SKM-1 treated with dmso at 0.1 percent for 144 hours (cell line): ENCODE results near the gene MIS18A.
A peak's percentile ranks its signal among the peaks of the same experiment; 100 is the strongest.
"Not testable (repeated sequence)": the region's sequence is repeated elsewhere in the genome, so short reads cannot be mapped to it uniquely, and the experiment has no call there.

Experiments
- DNase-seq: peaks from one replicate; lab custom pipeline; 2025; ENCODE audit not compliant: unreplicated experiment; lab: John Stamatoyannopoulos, UW

MIS18A gene, protein sequence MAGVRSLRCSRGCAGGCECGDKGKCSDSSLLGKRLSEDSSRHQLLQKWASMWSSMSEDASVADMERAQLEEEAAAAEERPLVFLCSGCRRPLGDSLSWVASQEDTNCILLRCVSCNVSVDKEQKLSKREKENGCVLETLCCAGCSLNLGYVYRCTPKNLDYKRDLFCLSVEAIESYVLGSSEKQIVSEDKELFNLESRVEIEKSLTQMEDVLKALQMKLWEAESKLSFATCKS

DNA sequence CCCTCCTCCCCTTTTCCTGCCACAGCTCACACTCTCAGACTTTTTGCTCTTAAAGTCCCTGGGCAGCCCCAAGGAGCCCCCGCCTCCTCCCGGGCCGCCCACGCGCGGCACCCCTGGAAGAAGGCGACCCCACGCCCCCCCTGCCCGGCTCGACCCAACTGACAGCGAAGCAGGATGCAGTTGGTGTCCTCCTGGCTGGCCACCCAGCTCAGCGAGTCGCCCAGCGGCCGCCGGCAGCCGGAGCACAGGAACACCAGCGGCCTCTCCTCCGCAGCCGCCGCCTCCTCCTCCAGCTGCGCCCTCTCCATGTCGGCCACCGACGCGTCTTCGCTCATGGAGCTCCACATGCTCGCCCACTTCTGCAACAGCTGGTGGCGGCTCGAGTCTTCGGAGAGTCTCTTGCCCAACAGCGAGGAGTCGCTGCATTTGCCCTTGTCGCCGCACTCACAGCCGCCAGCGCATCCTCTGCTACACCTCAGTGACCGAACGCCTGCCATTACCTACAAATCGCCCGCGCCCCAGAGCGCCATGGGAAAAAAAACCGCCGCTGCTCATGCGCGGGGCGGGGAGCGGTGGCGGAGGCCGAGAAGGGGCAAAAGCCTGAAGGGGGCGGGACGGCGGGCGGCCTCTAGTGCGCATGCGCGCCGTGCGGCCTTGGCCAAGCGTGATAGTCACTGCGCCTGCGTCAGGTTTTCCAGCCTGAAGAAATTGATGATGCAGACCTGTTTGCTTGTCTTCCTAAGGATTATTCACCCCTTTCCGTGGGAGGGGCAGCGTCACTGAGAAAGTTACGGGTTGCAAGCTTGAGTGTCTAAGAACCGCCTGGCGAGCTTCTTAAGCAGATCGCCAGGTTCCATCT lies at the start of gene MIS18A:
Gene MIS18A (minus strand): TSS at position 532 of the 859 bp plus-strand sequence. CDS start 35 bp downstream, at position 497.
- peak; percentile 89 for DNase-seq

DNA sequence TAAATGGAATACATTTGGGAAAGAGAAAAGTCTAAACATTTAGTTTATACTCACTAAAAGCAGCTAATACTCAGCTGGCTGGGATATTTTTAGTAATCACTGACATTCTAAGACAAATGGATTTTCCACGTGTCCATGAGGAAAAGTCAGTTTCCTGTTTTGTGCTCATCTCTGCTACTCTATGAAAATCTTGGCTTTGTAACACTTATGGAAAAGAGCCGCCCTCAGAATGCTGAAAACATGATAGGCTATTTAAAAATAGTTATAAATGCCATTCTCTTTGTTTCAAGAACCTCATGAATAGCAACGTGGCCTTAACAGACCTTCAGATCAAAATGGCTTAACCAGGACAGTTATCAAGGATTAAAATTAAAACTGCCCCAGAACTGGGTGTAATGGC lies 49.7 kb upstream of the MIS18A start:
- no peak for DNase-seq

DNA sequence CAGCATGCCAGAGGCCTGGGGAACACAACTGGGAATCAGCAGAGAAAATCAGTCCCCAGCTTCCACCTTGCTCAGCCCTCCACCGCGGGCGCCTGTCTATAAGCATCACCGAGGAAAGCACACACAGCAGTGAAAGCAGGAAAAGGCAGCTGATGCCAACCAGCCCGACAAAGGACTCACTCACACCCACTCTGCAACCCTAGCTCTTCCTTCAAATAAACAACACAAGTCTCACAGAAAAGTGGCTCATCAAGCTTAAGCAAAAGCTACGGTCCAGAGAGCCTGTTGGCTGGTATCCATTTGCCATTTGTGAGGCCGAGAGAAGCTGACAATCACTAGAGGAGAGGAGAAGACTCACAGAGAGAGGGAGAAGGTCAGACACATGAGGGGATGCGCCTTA lies 46.9 kb upstream of the MIS18A start:
- DNase-seq = no peak

DNA sequence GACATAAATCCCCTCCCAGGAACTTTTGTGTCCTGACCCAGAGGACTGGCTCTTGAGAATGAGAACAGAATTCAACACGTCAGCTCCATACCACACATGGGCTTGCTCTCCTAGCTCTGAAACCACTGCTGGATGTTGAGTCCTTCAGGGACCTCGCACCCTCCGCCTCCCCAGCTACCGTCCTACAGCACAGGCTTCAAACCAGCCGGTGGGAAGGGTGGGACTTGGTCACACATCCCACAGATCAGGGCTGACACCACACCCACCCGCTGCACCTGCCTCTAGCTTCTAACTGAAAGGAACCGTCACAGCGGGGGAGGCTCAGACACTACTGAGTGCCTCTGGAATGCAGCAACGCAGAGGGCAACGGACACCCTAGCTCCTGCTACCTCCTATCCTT lies 43.8 kb upstream of the MIS18A start:
- no peak for DNase-seq

DNA sequence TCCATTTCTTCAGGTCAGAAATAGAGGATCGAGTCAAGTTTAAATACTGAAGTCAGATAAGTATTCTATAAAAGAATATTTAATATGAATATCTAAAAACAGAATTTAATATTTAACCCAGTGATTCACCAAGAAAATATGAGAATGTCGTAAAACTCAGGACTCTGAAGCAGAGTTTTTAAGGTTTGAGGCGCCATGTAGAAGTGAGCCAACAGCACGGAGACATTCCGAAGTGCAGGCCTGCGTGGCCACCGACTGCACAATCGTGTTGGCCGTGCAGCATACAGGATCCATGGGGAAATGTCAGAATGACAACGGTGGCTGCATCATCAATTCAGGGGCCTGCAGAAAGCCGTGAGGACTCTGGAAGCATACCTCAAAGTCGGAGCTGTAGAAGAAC lies 43.3 kb upstream of the MIS18A start:
- DNase-seq = no peak

DNA sequence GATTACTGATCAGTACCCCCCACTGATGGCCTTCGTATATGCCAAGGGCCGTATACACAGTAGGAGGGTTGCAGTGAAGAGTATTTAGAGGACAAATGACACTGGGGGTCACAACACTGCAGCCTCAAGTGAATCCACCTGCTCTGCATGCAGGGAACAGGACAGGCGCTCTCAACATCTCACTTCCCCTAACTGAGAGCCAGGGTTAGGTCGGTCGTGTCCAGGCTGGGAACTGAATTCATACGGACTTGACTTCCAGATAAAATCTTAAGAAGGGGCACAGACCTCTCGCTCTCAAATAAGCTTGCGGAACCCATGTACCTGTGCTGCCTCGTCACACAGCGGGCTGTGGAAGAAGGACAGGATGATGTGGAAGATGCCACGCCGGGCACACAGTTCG lies 42.6 kb upstream of the MIS18A start:
- DNase-seq = no peak

DNA sequence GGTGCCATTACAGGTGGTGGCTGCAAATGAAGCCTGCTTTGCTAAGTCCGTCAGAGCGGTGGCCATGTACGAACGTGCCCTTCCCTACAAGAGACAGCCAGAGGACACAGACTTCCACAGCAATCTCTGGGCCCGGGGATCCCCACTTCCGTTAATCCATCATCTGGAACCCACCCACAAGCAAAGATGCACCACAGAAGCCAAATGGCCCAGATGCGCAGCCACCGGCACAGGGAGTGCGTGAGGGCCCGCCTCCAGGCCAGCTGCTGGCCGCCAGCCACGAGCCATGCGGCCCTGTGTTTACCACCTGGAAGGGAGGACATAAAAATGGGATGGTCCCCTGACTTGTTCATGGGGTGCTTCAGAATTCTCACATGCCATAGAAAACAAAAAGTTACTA lies 41.9 kb upstream of the MIS18A start:
- no peak for DNase-seq

DNA sequence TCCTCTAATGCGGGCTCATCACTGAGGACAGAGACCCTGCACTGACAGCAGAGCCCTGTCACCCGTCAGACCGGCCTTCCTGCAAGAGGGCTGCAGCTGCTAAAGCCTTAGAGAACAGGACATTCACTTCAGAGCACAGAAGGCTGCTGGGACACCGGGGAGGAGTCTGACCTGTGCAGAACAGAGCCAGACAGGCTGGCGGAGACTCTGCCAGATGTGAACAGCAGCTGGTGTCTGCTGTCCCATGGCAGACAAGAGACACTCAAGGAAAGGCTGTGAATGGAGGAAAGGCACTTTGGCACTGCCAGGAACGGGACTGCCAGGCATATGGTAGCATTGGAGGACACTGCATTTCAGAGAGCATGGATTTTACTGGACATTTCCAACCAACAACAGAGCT lies 41.2 kb upstream of the MIS18A start:
- DNase-seq = no peak

DNA sequence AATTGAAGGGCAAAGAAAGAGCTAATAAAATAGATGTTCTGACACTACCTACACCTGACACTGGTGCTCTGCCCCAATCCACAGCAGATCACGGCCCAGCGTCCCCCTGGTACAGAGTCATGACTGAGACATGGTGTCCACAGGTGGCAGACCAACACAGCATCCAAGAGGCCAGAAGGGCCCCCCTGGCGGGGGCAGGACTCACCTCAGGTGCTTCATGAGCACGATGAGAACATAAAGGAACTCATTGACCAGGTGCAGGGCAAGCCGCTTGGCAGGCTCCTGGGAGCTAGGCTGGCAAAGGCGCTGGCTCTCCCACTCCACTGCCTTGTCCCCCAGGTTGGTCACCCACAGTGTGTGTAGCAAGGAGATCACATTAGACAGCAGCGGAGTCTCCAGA lies 40.2 kb upstream of the MIS18A start:
- no peak for DNase-seq

DNA sequence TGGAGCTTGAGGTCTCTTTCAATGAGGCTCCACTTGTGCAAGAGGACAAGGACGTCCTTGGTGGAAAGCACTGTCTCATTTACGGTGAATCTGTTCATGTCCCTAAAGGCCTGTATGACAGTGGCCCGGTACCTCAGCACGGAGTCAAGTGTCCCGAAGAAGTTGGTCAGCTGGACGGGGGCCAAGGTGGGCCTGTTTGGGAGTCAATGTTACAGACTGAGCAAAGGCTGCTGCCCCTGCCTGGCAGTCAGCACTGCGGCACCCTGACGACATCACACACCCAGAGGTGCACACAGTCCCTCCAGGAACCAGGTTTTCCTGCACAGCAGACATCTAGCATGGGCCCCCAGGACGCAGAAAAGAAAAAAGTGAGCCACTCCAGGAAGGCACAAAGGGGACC lies 38.9 kb upstream of the MIS18A start:
- no peak for DNase-seq

DNA sequence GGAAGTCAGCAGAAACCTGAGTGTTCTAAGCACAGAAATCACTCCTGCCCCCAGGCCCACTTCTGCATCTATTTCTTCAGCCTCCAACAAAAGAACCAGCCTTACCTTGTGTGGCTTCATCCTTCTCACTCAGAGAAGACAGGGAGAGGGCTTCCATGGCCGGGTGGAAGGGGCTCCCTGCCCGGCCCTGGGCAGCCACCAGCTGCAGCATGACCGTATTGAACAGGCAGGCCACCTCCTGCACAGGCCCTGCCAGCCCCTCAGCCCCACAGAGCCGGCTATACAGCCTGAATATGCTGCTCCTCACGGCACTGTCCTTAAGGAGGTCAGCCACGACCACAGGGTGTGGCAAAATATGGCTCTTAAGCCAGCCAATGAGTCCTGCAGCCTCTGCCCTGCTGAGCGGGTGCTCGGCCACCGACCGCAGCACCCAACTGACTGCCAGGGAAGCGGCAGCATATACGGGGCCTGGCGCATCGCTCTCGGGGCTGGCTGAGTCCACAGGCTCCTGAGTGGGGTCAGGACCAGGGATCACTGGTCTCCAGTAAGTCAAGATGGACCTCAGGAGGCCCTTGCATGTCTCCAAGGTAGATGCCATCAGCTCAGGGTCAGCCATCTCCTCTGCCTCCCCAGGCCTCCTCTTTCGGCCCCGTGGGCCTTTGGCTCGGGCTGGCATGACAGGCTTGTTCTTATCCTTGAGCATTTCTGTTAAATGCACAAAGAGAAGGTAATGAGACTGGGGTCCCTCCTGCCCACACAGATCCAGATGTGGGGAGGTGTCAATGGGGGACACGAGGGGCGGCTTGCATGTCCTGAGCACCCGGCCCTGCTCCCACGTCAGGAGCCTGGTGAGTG lies 37.7 kb upstream of the MIS18A start:
- no peak for DNase-seq

DNA sequence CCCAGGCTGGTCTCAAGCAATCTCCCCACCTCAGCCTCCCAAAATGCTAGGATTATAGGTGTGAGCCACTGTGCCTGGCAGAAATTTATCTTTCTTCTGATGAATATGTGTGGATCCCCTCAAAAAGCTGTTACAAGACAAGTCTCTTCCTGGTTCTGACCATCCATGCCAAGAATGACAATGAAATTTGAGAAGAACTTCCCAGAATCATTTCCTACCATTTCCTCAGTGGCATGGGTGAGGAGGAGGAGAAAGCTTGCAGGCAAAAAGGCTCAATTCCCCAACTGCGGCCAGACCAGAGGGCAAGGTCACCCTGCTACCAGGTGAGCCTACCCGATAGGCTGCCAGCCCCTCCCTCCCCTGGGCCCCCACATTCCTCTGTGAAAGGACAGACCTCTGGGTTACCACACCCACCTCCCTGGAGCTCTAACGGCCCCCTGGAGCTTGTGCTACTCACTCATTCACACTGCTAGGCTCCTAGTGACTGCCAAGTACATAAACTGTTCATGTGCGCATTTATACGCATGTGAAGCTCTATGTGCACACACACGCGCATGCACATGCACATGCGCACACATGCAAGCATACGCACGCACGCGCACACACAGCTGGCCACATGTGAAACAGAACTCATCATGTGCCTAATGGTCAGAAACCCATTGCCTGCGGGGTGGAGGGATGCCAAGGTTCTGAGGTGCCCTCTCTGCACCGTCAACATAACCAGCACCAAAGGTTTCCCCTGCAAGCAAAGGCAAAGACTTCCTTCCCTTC lies 36.8 kb upstream of the MIS18A start:
- DNase-seq = no peak

DNA sequence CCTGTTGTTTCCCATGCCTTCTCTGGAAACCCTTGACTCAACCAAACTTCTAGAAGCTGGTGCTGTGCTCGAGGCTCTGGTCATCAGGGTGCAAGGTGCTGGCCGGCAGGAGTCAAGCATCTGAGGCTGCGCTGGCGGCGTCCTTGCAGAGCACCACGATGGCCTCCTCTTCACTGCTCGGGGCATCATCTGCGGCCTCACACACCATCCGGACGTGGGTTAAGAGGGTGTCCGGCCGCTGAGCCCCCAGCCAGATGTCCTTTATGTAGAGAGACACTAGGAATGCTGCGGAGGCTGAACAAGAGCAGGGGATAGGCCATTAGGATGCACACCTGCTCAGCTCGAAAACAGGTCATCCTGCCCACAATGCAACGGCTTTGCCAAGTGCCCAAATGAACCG lies 36.0 kb upstream of the MIS18A start:
- no peak for DNase-seq

DNA sequence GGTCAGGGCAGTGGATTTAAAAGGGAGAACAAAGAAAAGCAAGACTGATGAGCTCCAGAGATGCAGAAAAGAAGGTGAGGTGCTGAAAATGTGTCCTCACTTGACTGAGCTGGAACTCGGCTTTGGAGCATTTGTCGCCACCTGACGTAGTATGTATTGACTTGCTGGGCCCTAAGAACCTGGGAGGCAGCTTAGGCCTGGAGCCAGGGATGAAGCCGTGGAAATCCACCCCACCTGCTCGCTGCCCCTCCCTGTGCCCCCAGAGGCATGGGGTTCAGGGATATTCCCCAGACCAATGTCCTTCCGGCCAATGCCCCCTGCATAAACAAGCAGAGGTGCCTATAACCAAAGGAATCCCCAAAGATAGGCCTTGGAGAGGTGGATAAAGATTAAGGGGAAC lies 34.1 kb upstream of the MIS18A start:
- no peak for DNase-seq

DNA sequence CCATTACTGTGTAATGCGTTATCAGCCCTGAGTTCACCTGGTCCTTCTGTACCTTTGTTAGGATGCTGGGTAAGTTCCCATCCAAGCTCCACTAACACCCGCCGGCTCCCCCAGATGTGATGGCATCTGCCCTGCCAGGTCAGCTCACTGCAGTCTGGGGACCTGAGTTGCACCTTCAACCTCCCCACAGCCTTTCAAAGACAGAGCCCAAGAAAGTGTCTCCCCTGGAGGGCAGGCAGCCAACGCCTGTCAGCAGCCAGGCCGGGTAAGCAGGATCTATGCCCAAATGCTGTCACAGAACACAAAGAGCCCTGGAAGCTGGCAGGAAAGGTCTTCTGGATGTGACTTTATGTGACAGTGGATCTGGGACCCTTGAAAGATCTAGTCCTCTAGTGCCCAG lies 33.5 kb upstream of the MIS18A start:
- DNase-seq = no peak

DNA sequence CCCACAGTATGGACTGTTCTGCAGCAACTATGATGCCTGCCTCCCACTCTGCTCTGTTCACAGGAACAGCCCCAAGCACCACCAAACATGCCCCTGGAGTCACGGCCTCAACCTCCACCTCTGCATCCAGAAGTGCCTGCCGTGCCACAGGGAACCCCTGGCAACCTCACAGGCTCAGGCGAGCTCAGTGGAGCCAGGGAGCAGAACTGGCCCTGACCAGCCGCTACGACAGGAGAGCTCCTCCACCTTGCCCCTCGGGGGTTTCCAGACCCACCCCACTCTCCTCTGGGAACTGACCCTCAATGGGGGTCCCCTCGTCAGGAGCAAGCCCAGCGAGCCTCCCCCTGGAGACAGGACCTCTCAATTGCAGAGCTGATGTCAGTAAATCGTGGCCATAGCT lies 32.8 kb upstream of the MIS18A start:
- no peak for DNase-seq

DNA sequence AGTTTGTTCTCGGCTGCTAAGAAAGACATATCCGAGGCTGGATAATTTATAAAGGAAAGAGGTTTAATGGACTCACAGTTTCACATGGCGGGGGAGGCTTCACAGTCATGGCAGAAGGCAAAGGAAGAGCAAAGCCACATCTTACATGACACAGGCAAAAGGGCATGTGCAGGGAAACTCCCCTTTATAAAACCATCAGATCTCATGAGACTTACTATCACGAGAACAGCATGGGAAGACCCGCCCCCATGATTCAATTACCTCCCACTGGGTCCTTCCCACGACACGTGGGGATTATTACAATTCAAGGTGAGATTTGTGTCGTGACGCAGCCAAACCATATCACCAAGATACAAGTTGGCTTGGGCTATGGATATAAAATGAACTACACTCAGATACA lies 32.1 kb upstream of the MIS18A start:
- DNase-seq = not testable (repeated sequence)

DNA sequence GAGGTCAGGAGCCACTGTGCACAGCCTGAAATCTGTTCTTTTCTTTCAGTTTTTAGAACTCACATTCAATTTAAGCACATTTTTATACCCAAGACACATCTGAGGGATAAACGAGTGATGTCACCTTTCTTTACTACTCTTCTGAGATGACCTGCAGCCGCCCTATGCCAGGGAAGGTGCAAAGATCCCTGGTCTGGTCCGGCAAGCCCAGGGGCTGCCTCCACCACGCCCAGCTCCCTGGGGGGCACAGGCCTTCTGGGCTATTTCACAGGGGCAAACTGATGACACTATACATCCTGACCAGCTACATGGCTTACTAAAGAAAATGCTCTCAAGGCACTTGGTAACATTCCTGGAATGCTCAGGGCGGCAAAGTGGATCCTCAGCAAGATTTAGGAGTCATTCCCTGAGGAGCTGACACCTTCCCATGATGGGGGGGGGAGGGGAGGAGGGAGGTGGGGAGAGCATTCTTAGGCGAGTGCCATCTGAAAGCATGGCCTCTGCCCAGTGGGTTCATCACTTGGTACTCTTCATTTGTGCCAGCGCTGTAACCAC lies 31.1 kb upstream of the MIS18A start:
- DNase-seq = no peak

DNA sequence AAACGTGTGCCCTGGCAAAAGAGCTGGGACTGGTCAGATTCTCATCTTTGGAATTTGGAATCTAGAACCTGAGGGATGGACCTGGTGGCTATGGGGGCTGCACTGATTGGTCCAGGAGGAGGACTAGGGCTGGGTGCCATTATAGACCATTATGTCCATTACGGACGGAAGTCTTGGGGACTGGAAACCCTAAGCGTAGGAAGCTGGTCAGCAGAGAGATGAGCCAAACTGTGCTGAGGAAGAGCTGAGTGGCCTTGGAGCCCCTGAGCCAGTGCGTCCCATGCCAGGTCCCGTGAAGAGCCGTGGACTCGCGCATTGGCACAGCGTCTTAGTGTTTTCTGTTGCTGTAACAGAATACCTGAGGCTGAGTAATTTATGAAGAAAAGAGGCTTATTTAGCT lies 29.8 kb upstream of the MIS18A start:
- DNase-seq = no peak

DNA sequence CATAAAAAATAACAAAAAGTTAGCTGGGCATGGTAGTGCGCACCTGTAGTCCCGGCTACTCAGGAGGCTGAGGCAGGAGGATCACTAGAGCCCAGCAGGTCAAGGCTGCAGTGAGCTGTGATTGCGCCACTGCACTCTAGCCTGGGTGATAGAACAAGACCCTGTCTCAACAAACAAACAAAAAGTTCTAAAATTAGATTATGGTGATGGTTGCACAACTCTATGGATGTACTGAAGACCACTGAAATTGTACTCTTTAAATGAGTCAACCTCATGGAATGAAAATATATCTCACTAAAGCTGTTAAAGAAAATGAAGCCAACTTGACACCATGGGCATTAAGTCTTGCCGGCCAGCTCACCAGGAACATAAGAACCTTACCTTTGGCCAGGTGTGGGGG lies 28.9 kb upstream of the MIS18A start:
- DNase-seq = no peak
